HT-29 (cell line): Measurements from ENCODE around the gene DPM1. TPM values are rescaled to one million over a fixed set of nuclear protein-coding genes. Genes with fewer than 3 reads are reported as not detected.

Source experiments
- DNase-seq: peaks from one replicate; pipeline ENCODE4 v3.0.0-alpha.2; 2015; ENCODE audit warnings: low spot score
- total RNA-seq: library from RNA; depleted of rRNA; stranded (reverse); fragments of >200 nt; shearing (Covaris generic); gene quantifications from 2 replicates; pipeline ENCODE4 v1.2.3, GENCODE V29; 2014

Gene DPM1
- total RNA-seq, 1 experiment from 2014 or later: 69.7 TPM

GRCh38 chr20:50930976-50931305 lies 27.4 kb downstream of the DPM1 start:
- DNase-seq: no peak

GRCh38 chr20:50930139-50930975 lies 28.0 kb downstream of the DPM1 start:
- peak; percentile 28 for DNase-seq

DNA sequence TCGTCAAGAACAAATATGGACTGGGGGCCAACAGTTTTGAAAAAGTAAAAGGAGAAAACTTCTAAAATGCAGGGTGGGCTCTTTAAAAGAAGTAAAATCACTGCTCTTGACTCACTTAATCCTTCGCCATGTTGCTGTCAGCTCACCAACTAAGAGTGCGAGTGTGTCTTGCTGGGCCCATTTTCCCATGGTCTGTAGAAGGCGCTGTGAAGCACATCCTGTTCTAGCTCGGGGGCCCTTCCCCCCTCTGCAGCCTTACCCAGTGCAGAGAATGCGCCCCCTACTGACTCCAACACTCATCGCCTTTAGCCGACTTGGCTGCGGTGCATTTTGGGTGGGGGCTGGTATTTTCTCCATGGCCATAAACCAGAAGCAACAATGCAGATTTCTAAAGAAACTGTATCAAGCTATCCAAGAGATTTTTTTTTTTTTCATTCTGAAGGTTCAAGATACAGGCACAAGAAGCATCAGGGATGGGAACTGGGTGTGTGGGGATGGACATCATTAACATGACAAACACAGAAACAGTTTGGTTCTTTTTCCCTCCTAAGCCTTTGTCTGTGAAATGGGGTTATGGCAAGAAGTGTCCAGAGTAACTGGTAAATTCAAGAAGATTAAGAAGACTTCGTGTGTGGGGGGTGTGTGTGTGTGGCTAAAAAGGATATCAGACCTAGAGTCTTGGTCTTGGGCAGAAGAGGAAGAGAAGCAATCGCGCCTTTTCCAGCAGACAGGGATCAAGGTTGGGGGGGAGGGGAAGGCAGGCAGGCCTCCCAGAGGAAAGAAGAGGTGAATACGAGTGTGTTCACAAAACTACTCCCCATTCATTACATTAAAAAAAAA lies 28.8 kb downstream of the DPM1 start:
- peak; percentile 98 for DNase-seq

- DNase-seq: no peak
Observed at GRCh38 chr20:50928469-50928868, 29.9 kb downstream of the DPM1 start.

DNA sequence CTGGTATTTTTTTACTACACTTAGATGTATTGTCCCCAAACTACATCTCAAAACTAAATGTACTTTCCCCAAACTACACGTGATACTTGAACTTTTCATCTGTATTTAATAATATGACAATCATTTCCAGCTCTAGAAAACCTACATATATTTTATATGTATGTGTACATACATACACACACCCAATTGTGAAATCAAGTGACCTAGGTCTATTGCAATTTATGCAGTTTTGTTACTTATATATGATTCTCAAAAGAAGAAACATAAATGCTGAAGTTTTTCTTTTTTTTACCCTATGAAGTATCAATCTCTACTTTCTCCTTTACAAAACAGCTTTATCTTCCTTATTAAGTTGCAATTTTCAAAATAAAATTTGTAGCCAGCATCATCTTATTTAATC lies 31.8 kb downstream of the DPM1 start:
- DNase-seq: no peak

DNA sequence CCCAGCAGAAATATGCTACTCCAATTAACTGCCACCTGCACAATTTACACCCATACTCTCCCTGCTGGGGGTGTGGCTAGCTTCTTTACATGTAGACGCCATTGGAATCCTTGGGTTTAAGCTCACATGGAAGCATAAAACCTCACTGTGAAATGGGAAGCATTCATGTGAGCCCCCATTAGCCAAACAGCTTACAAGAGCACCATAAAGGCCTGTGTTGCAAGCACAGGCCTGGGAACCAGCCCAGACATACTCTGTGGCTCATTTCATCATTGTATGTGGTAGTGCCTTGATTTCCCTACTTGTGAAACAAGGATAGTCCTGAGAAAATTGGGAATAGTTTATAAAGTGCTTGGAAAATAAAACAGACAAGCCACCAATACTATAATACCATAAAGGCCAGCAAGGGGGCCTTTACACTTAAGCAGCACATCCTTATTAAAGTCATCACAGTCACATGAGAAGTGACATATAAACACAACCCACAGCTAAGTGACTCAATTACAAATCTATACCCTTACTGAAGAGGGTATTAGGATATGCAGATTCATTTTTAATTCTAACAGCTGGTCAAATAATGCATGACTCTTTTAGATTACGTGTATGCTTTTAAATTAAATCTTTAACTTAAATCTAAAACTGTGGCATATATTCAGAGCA lies 33.9 kb downstream of the DPM1 start:
- no peak for DNase-seq

- DNase-seq: no peak
Observed at GRCh38 chr20:50921803-50922501, 36.4 kb downstream of the DPM1 start.

DNA sequence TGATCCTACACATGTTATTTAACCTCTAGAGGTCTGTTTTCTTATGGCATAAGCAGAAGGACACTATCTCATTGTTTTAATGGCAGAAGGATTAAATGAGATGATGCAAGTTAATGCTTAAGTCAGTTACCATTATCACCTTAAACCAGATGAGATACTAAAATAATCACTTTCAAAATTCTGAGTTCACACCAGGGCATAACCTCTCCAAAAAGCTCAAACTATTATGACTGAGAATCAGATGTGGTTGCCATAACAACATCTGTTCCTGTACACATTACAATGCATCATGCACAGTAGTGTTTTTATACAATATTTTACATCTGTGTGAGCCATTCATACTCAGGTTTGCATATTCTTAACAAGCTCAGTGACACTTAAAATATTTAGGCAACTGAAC lies 37.3 kb downstream of the DPM1 start:
- DNase-seq: no peak

DNA sequence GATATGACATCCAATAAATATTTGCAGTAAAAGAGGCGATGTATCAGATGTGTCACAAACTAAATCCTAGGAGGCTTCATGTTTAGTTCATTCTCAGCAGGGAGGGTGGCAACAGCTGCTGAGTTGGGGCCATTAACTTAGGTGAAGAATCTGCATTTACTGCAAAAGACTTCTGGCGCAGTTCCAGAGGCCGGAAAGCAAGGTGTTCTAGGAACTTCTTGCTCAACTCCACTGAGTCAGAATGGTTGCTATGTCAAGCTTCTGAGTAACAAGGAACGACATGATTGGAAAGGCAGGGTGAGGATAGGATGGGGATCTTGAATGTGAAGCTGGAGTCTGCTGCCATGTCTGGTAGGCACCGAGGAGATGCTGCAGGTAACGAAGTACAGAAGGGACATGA lies 38.8 kb downstream of the DPM1 start:
- DNase-seq: peak; percentile 40

DNA sequence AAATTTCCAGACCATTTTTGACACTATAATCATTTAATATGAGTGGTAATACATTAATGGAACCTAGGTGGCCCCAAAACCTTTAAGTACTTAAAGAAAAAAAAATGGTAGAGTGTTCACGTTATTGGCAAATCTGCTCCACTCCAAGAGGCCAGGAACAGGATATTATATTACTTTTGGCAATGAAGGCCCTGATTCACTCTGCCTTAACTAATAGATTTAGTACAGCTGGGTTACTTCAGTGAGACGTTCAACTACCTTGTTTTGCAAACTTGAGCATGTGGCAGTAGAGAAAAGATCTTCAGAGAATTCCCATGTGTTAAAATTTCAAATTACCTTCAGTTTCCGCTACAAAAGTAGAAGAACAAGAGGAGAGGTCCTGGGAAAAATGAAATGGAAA lies 39.9 kb downstream of the DPM1 start:
- no peak for DNase-seq

GRCh38 chr20:50916934-50917333 lies 41.4 kb downstream of the DPM1 start:
- no peak for DNase-seq

GRCh38 chr20:50916257-50916656 lies 42.1 kb downstream of the DPM1 start:
- DNase-seq: peak; percentile 40

- DNase-seq: no peak
Observed at GRCh38 chr20:50915424-50915823, 42.9 kb downstream of the DPM1 start.

DNA sequence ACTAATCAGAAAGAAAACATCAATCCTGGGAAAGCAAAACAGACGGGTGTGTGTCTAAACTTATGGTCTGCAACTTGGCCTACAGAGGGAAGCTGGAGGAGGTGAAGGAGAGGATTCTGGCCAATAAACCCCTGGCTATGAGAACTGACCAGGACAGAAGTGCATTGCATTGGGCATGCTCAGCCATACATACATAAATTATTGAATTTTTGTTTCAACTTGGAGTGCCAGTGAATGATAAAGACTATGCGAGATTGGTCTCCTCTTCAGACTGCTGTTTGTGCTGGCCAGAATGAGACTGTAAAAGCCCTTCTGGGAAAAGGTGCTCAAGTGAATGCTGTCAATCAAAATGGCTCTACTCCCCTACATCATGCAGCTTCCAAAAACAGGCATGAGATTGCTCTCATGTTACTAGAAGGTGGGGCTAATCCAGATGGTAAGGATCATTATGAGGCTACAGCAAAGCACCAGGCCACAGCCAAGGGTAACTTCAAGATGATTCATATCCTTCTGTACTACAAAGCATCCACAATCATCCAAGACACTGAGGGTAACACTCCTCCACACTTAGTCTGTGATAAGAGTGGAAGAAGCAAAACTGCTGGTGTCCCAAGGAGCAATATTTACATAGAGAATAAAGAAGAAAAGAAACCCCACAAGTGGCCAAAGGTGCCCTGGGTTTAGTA lies 44.5 kb downstream of the DPM1 start:
- DNase-seq: no peak

GRCh38 chr20:50911716-50912115 lies 46.6 kb downstream of the DPM1 start:
- no peak for DNase-seq

- DNase-seq: no peak
Observed at GRCh38 chr20:50911030-50911429, 47.3 kb downstream of the DPM1 start.

- DNase-seq: no peak
Observed at GRCh38 chr20:50909413-50909812, 48.9 kb downstream of the DPM1 start.

DNA sequence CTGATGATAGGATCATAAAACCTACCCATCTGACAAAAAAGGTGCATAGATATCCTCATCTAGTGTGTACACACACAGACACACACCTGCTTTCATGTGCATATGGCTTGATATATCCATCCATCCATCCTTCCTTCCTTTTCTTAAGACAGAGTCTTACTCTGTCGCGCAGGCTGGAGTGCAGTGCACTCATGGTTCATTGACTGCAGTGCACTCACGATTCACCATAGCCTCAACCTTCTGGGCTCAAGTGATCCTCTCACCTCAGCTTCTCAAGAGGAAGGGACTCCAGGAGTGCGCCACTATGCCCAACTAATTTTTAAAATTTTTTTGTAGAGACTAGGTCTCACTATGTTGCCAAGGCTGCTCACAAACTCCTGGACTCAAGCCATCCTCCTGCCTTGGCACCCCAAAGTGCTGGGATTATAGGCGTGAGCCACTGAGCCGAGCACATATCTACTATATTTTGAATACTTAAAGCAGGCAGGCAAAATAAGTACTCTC lies 54.2 kb downstream of the DPM1 start:
- no peak for DNase-seq

GRCh38 chr20:50903353-50904051 lies 54.8 kb downstream of the DPM1 start:
- DNase-seq: no peak

GRCh38 chr20:50901301-50901700 lies 57.0 kb downstream of the DPM1 start:
- DNase-seq: no peak
